ENCODE data around the gene NUB1. TPM values are rescaled to one million over a fixed set of nuclear protein-coding genes. Genes with fewer than 3 reads are reported as not detected.

NUB1 gene
- total RNA-seq, 2 donors from 2014 or later = 79.0 to 84.1 TPM

GRCh38 chr7:151386301-151387160 lies 44.9 kb downstream of the NUB1 start:
- Mint-ChIP-seq H3K27ac (no peak overlapping the region), H3K9me3 (no peaks in the 10 kb centered on the region), H3K4me1 (ENCODE audit: low read depth) (no peaks in the 10 kb centered on the region), H3K36me3 (ENCODE audit: insufficient read depth in 2 of 2) (no peaks in the 10 kb centered on the region), H3K27me3 (ENCODE audit: low read depth) (peaks cover 25% of the 10 kb centered on the region), H3K4me3 (no peak overlapping the region)
- no peak for ATAC-seq (replicated peaks in 1 of 2)
- DNase-seq = no peak

DNA sequence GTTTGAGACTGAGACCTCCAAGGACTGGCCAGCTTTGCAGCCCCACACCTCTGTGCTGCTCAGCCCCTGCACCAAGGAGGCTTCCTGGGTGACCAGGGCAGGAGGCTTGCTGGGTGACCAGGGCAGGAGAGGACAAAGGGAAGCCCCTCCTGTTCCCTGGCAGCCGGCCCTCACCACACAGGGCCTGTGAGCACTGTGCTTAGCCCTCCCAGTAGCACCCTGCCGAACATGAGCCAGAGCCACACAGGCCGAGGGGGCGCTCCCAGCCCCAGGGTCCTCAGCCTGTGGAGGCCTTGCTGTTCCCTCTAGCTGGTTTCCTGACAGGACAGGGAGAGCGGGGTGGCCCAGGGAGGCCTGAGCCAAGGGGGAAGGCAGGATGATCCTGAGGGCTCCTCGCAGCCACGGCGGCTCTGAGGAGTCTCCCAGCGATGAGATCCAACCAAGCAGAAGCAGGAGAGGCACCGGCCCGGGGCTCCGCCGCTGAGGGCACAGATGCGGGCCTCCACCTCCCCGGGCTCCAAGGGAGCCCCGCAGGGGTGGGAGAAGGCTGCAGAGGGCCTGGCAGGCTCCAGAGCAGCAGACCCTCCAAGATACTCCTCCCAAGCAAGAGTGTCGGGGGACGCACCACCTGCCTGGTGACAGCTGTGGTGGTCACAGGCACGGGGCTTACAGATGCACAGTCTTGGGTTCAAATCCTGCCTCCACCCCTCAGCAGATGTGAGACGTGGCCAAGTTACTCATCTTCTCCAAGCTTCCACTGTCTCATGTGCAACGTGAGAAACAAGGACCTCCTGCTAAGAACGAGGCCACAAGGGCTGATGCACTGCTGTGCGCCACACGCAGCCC lies 45.8 kb downstream of the NUB1 start:
- ATAC-seq (replicated peaks in 1 of 2) = no peak
- Mint-ChIP-seq H3K27ac (no peak overlapping the region), H3K4me3 (no peak overlapping the region), H3K9me3 (no peaks in the 10 kb centered on the region), H3K4me1 (ENCODE audit: low read depth) (no peaks in the 10 kb centered on the region), H3K36me3 (ENCODE audit: insufficient read depth in 2 of 2) (no peaks in the 10 kb centered on the region), H3K27me3 (ENCODE audit: low read depth) (peaks cover 20% of the 10 kb centered on the region)
- no peak for DNase-seq

GRCh38 chr7:151388007-151388297 lies 46.3 kb downstream of the NUB1 start:
- no peaks in the 10 kb centered on the region for H3K4me1 Mint-ChIP-seq (ENCODE audit: low read depth)
- no peaks in the 10 kb centered on the region for H3K36me3 Mint-ChIP-seq (ENCODE audit: insufficient read depth in 2 of 2)
- H3K27ac Mint-ChIP-seq = no peak overlapping the region
- DNase-seq = no peak
- peaks cover 15% of the 10 kb centered on the region for H3K27me3 Mint-ChIP-seq (ENCODE audit: low read depth)
- H3K9me3 Mint-ChIP-seq = no peaks in the 10 kb centered on the region
- no peak for ATAC-seq (replicated peaks in 1 of 2)
- H3K4me3 Mint-ChIP-seq = no peak overlapping the region

- H3K4me3 Mint-ChIP-seq = no peak overlapping the region
- H3K27me3 Mint-ChIP-seq (ENCODE audit: low read depth) = peaks cover 14% of the 10 kb centered on the region
- H3K9me3 Mint-ChIP-seq = no peaks in the 10 kb centered on the region
- ATAC-seq (replicated peaks in 1 of 2) = no peak
- no peaks in the 10 kb centered on the region for H3K4me1 Mint-ChIP-seq (ENCODE audit: low read depth)
- no peak for DNase-seq
- H3K27ac Mint-ChIP-seq = no peak overlapping the region
- no peaks in the 10 kb centered on the region for H3K36me3 Mint-ChIP-seq (ENCODE audit: insufficient read depth in 2 of 2)
Observed at GRCh38 chr7:151388430-151388829, 46.8 kb downstream of the NUB1 start.

GRCh38 chr7:151389096-151389767 lies 47.6 kb downstream of the NUB1 start:
- no peaks in the 10 kb centered on the region for H3K36me3 Mint-ChIP-seq (ENCODE audit: insufficient read depth in 2 of 2)
- DNase-seq (no peak), ATAC-seq (replicated peaks in 1 of 2) (no peak)
- no peak overlapping the region for H3K27ac Mint-ChIP-seq
- no peak overlapping the region for H3K4me3 Mint-ChIP-seq
- peaks cover 6% of the 10 kb centered on the region for H3K27me3 Mint-ChIP-seq (ENCODE audit: low read depth)
- H3K4me1 Mint-ChIP-seq (ENCODE audit: low read depth) = no peaks in the 10 kb centered on the region
- H3K9me3 Mint-ChIP-seq = no peaks in the 10 kb centered on the region

GRCh38 chr7:151389768-151390597 lies 48.4 kb downstream of the NUB1 start:
- DNase-seq (no peak), ATAC-seq (replicated peaks in 1 of 2) (no peak)
- H3K27ac Mint-ChIP-seq = no peak overlapping the region

GRCh38 chr7:151390598-151391357 lies 49.2 kb downstream of the NUB1 start:
- DNase-seq (no peak), ATAC-seq (replicated peaks in 1 of 2) (no peak)
- H3K27ac Mint-ChIP-seq = no peak overlapping the region
- no peaks in the 10 kb centered on the region for H3K27me3 Mint-ChIP-seq (ENCODE audit: low read depth)
- H3K9me3 Mint-ChIP-seq = no peaks in the 10 kb centered on the region
- H3K4me3 Mint-ChIP-seq = no peak overlapping the region
- no peaks in the 10 kb centered on the region for H3K4me1 Mint-ChIP-seq (ENCODE audit: low read depth)
- no peaks in the 10 kb centered on the region for H3K36me3 Mint-ChIP-seq (ENCODE audit: insufficient read depth in 2 of 2)

More at GRCh38 chr7:151389768-151390597, 48.4 kb downstream of the NUB1 start:
- H3K36me3 Mint-ChIP-seq (ENCODE audit: insufficient read depth in 2 of 2) = no peaks in the 10 kb centered on the region
- no peaks in the 10 kb centered on the region for H3K4me1 Mint-ChIP-seq (ENCODE audit: low read depth)
- no peaks in the 10 kb centered on the region for H3K9me3 Mint-ChIP-seq
- H3K4me3 Mint-ChIP-seq = no peak overlapping the region
- no peaks in the 10 kb centered on the region for H3K27me3 Mint-ChIP-seq (ENCODE audit: low read depth)

GRCh38 chr7:151391358-151391730 lies 49.7 kb downstream of the NUB1 start:
- Mint-ChIP-seq H3K36me3 (ENCODE audit: insufficient read depth in 2 of 2) (no peaks in the 10 kb centered on the region), H3K27me3 (ENCODE audit: low read depth) (no peaks in the 10 kb centered on the region), H3K9me3 (no peaks in the 10 kb centered on the region), H3K4me1 (ENCODE audit: low read depth) (no peaks in the 10 kb centered on the region), H3K27ac (no peak overlapping the region), H3K4me3 (no peak overlapping the region)
- no peak for ATAC-seq (replicated peaks in 1 of 2)
- DNase-seq = no peak

DNA sequence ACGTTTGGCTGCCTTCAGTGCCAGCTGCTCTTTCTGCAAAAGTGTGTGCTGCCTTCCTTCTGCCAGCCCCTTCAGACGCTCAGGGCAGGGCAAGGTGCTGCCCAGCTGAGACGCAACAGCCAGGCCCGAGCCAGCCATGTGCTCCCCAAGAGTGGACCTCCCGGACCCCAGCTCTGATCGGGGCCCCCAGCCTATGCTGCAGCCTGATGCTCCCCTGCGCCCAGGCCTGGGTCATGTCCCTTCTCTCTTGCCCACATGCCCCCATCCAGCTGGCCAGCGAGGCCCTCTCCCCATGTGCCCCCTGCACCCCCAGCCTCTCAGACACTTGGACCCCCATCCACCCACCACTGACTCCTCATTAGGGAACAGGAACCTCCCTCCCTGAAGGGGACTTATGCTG lies 50.4 kb downstream of the NUB1 start:
- Mint-ChIP-seq H3K4me3 (no peak overlapping the region), H3K4me1 (ENCODE audit: low read depth) (no peaks in the 10 kb centered on the region)

GRCh38 chr7:151392426-151392825 lies 50.8 kb downstream of the NUB1 start:
- Mint-ChIP-seq H3K9me3 (no peaks in the 10 kb centered on the region), H3K27ac (no peak overlapping the region)

More for the DNA sequence above, 50.4 kb downstream of the NUB1 start:
- no peaks in the 10 kb centered on the region for H3K27me3 Mint-ChIP-seq (ENCODE audit: low read depth)
- no peak overlapping the region for H3K27ac Mint-ChIP-seq
- H3K36me3 Mint-ChIP-seq (ENCODE audit: insufficient read depth in 2 of 2) = no peaks in the 10 kb centered on the region
- DNase-seq = no peak
- no peaks in the 10 kb centered on the region for H3K9me3 Mint-ChIP-seq
- ATAC-seq (replicated peaks in 1 of 2) = no peak

DNA sequence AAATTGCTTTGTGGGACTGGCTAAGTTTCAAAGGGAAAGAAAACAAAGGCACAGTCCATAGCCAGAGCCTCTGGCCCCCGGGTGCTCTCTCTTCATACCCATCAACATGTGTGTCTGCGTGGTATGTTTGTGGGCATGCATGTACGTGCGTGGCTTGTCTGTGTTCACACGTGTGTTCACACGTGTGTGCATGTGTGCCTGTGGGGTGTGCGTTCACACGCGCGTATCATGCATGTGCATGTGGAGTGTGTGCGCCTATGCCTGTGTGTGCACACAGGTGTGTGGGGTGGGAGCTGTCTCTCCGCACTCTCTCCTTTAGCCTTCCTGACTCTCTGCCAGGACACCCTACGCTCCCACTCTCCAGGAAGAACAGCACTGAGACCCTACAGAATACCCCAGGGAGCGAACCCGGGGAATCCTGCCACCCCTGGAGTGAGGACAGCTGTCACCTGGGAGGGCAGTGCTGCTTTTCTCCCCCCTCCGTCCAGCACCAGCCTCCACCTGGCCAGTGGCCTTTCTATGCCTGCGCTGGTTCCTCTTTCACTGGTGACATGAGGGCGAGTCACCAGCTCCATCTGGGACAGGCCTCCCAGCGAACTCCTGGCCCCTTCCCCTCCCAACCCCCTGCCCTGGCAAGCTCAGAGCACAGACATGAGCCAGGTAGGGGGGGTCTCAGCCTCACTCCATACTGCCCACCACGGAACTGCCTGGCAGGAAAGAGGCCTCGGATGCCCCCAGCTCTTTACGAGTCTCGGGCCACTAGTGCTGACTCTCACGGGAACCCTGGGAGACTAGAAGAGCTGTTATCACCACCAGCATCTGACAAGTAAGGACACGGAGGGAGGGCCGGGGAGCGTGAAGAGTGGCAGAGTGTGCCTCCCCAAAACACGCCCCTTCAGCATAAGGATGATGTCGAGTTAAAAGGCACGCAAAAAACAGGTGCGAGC lies 51.7 kb downstream of the NUB1 start:
- H3K9me3 Mint-ChIP-seq = peaks cover 4% of the 10 kb centered on the region in 2 donors
- ATAC-seq (replicated peaks in 1 of 2) (no peak), DNase-seq (no peak)
- no peak overlapping the region for H3K4me3 Mint-ChIP-seq
- no peaks in the 10 kb centered on the region for H3K4me1 Mint-ChIP-seq (ENCODE audit: low read depth)
- H3K27me3 Mint-ChIP-seq (ENCODE audit: low read depth) = no peaks in the 10 kb centered on the region
- peaks cover 0 to 2% of the 10 kb centered on the region in 2 donors for H3K36me3 Mint-ChIP-seq (ENCODE audit: insufficient read depth in 2 of 2)
- no peak overlapping the region for H3K27ac Mint-ChIP-seq

More at GRCh38 chr7:151392426-151392825, 50.8 kb downstream of the NUB1 start:
- Mint-ChIP-seq H3K4me3 (no peak overlapping the region), H3K27me3 (ENCODE audit: low read depth) (no peaks in the 10 kb centered on the region), H3K36me3 (ENCODE audit: insufficient read depth in 2 of 2) (no peaks in the 10 kb centered on the region), H3K4me1 (ENCODE audit: low read depth) (no peaks in the 10 kb centered on the region)
- DNase-seq (no peak), ATAC-seq (replicated peaks in 1 of 2) (no peak)

All from activated T-cell treated with anti-CD3 and anti-CD28 coated beads, Interleukin-2, amount 50 U/mL, for 72 hours (primary cell).